NCI-H1092 treated with DMSO at 0.1 percent for 48 hours (cell line): ENCODE measurements around the gene NAGLU.

Source experiments
- DNase-seq: peaks from one replicate; lab custom pipeline; 2025; lab: John Stamatoyannopoulos, UW

The NAGLU gene

DNA sequence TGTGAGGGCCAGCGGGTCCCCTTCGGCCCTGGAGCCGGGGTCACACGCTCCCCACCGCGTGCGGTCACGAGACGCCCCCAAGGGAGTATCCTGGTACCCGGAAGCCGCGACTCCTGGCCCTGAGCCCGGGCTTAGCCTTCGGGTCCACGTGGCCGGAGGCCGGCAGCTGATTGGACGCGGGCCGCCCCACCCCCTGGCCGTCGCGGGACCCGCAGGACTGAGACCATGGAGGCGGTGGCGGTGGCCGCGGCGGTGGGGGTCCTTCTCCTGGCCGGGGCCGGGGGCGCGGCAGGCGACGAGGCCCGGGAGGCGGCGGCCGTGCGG is at the start of gene NAGLU:
TSS of gene NAGLU (plus strand) at position 194 of the 324 bp plus-strand sequence. CDS start at position 226, 32 bp downstream.
- DNase-seq, result peak; percentile 79

DNA sequence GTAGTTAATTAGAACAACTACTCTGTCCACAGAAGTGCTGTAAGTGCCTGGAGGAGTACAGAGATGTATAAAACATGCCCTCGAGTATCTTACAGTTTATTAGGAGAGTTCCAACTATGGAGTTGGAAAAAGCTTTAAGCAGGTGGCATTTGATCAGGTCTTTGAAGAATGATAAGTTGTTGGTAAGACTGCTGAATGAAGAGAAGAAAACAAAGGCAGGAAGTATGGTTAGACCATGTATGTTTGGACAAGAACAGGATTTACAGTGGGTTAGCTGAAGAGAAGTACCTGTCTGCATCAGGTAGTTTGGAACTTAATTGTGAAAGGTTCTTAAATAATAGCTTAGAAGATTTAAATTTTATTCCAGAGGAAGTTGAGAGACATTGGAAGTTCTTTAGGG is 48.0 kb upstream of the NAGLU start:
- no peak for DNase-seq

DNA sequence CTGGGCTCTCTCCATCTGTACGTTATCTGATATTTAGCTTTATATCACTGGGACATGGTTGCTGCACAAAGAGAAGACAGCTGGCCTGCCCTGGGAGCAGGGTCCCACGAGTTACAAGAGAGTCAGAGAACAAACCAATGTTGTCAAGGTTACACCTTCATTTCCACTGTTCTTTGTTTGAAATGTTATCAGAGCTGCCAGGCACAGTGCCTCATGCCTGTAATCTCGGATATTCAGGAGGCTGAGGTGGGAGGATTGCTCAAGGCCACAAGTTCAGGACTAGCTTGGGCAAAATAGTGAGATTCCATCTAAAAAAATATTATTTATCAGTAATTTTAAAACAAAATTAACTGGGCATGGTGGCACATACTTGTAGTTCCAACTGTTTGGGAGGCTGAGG is 42.7 kb upstream of the NAGLU start:
- no peak for DNase-seq

DNA sequence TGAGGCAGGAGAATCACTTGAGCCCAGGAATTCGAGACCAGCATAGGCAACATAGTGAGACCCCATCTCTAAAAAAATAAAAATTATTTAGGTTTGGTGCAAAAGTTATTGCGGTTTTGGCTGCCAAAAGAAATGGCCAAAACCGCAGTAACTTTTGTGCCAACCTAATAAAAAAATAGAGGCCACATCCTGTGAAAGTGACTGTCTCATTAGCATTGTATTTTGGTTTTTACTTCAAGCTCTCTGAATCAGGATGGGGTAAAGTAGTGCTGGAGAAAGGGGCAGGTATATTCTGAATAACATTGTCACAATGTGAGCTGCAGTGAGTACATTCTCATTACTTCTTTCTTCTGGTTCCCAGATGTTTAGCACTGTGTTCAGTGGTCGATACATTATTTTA is 41.4 kb upstream of the NAGLU start:
- DNase-seq, result no peak

DNA sequence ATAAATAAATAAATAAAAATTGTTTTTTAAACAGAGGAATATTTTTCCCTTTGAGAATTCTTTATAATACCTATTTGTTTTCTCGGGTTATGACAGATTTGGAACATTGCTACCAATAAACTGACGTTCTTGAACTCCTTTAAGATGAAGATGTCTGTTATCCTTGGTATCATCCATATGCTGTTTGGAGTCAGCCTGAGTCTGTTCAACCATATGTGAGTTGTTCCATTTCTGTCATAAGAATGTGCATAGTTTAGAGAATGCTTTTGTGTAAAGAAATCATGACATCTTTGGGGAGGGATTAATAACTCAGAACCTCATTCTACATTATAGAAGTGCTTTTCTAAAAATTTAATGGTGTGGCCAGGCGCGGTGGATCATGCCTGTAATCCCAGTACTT is 37.2 kb upstream of the NAGLU start:
- no peak for DNase-seq

DNA sequence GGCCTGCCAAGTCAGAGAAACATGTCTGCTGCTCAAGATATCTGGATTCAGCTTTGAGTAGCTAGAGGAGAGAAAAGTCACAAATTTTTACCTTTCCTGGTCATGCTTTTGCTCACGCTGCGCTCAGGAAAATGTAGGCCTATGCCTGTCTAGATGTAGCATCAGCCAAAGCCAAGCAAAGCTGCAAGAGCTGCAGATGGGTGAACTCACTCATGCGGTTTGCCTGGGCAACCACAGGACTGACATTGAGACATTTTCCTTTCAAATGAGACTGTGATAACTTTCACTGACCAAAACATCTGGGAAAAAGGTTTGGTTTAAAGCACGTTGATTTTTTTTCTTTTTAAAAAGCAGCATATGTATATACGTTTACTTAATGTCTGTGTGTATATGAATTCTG is 34.0 kb upstream of the NAGLU start:
- no peak for DNase-seq

DNA sequence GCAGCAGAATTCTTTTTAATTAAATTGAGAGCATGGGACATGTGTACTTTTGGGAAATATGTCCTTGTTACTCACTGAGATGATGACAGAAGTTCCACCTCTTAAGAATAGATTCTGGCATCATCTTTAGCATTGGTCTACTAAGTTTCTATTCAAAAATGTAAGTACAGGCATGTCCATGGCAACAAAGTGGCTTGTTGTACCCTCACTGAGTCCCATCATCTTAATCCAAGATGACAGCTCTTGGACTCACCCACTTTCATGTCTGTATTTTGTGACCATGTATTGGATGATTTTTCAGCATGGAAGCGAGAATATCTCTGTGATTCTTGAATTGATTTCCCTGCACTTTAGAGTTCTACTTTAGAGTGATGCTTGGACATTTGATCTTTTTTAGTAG is 33.1 kb upstream of the NAGLU start:
- no peak for DNase-seq

DNA sequence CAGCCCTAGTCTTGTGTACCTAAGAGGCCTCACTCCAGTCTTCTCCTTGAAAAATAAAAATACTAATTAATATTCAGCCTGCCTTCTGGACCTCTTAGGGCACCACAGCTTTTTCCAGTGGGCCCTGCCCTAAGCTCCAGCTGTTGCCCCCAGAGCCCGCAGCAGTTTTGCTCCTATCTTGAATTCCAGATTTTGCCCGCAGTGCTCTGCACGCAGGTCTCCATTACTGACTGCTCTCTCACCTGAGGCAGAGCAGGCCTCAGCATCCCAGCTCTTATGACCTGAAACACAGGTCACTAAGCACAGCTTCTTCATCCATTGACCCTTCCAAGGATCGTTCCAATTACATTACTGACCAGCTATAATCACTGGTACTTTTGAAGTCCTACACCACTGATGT is 28.4 kb upstream of the NAGLU start:
- no peak for DNase-seq

DNA sequence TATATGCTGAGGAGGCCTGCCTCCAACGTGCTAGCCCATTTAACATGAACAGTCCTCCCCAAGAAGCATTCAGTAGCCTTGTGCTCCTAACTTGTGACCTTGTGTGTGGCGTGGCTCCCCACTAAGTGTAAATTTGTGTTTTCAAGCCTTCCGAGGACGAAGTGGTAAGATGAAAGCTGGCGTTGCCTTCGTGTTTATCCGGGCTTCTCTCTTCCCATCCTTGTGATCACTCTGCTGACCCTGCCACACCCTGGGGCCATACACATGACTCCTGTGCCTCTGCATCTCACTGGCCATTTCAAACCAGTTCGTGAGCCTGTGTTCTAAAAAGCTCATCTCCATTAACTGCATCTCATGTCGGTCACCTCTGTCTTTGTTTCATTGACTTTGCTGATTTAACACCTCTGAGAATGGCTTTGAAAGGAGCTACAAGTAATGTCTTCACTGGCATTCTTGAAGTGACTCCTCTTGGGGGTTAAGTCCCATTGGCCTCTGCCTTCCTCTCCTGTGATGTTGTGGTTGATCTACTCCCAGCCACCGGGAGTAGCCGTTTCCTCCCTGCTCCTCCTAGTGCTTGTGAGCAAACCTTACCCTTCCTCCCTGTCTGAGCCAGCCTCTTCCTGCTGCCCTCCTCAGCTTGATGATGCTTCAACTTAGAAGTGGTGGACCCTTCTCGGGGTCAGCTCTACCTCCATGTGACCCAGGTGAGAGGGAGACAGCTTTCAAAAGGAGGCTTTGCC is 27.4 kb upstream of the NAGLU start:
- DNase-seq, result no peak

DNA sequence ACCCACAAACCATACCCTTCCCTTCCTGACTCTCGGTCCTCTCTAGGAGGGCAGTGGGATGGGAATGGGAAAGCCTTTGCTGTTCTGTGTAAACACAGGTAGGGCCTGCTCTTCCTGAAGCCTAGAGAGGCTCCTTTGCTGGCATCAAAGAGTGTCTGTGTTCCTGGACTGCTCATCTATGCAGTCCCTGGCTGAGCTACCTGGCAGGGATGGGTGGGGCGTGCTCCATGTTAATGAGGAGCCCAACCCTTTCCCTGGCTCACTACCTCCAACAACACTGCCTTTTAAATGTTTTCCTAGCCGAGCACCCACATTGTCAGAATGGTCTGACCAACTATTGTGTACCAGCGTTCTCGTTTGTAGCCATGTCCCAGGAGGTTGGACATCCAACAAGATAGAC is 26.6 kb upstream of the NAGLU start:
- no peak for DNase-seq

DNA sequence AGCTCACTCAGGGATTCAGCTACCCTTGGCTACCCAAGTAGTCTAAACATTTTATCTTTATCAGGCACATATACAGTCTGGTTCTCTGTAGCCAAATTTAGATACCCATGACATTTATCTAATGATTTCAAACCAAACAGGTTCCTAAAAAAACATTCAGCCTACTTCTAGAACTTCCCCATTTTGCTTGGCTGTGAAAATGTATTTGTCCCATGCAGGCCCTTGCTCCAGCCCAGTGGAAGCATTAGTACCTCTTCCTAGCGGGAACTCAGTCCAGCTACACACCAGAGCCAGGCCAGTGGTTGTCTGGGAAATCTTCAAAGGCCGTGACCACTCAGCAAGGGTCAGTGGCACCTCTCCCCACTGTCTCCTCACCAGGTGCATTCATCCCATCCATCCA is 26.2 kb upstream of the NAGLU start:
- DNase-seq, result no peak

DNA sequence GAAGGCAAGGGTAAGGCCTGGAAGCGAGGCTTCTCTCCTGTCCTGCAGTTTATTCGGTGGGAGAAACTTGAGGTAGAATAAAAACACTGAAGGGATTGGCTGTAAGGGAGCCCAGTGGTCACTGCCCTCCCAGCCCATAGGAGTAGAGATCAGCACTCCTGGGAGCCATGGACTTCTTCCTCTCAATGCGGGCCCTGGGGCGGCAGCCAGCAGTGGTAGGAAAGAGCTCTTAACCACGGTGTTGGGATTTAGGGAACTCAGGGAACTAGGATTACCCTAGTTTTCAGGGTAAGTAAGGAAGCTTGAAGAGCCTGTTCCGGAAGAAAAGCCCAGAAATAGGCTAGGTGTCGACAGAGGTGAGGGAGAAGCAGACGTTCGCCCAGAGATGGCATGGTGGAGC is 23.8 kb upstream of the NAGLU start:
- no peak for DNase-seq

DNA sequence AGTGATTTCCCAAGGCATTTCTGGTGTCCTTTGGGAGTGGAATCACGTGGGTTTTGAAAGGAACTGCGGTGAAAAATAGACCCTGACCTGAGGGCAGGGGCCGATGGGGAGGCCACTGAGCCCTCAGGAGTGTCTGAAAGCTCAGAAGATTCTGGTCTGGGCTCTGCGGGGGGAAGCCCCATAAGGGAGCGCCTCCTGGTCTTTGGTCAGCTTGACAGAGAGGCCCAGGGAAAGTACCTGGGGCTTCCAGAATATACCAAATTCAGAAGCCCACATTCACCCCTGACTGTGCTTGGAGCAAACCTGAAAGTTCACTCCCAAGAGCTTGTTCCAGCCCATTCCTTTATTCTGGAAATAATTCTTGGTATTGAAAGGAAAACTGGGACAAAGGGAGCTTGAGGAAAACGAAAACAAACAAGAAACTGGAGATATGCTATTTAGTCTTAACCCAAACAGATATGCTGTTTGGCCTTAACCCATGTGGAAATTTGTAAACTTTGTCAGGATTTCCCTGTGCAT is 23.2 kb upstream of the NAGLU start:
- DNase-seq, result no peak

DNA sequence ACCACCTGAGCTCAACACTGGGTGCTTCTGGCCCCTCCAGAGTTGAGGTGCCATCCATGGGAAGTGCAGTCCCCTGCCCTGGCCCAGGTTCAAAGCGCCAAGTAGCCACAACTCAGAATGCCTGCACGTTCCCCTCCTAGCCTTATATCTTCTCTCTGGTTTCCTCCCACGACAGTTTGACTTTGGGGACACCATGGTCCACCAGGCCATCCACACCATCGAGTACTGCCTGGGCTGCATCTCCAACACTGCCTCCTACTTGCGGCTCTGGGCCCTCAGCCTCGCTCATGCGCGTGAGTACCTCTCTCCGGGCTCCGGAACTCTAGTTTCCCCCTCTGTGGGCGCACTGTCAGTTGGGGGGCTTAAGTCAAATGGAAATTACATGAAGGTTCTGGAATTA is 22.4 kb upstream of the NAGLU start:
- DNase-seq, result no peak

DNA sequence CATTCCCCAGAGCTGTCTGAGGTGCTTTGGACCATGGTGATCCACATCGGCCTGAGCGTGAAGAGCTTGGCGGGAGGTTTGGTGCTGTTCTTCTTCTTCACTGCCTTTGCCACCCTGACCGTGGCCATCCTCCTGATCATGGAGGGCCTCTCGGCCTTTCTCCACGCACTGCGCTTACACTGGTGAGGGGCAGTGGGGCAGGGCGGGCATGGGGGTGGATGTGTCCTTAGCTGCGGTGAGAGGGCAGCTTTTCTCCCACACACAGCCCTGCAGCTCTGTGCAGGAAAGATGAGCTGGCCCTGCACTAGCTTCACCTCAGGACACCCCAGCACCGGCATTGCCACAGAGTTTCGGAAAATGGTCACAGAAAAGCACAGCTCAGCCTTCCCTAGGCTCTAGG is 21.8 kb upstream of the NAGLU start:
- DNase-seq, result no peak

DNA sequence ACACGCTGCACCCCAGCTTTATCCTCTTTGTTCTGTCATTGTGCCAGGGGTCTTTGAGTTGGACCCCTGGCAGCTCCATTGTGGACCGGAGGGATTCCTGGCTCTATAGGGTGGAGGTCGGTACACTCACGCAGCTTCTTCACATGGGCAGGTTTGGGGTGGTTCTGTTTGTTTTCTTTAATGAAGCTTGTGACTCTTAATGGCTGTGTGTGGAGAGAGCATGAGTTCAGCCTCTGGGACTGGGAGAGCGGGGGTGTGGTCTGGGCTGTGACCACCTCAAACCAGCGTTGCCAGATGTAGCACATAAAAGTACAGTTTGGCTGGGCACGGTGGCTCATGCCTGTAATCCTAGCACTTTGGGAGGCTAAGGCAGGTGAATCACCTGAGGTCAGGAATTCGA is 21.2 kb upstream of the NAGLU start:
- no peak for DNase-seq

DNA sequence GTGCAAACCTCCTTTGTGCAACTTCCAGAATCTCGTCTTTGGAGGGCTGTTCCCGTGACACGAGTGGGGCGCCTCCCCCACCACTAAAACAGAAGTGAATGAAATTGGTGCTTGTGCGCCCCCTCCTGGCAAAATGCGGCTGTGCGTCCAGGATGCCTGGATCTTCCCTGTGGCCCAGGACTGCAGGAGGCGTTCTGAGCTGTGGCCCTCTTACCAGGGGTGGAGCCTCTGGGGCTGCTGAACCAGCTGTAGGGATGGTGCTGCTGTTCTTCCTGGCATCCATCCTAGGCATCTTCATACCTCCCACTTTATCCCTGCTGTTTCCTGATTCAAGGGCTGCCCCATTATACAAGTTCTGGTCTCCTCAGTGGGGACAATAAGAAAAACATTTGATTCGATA is 18.5 kb upstream of the NAGLU start:
- DNase-seq, result peak; percentile 11

DNA sequence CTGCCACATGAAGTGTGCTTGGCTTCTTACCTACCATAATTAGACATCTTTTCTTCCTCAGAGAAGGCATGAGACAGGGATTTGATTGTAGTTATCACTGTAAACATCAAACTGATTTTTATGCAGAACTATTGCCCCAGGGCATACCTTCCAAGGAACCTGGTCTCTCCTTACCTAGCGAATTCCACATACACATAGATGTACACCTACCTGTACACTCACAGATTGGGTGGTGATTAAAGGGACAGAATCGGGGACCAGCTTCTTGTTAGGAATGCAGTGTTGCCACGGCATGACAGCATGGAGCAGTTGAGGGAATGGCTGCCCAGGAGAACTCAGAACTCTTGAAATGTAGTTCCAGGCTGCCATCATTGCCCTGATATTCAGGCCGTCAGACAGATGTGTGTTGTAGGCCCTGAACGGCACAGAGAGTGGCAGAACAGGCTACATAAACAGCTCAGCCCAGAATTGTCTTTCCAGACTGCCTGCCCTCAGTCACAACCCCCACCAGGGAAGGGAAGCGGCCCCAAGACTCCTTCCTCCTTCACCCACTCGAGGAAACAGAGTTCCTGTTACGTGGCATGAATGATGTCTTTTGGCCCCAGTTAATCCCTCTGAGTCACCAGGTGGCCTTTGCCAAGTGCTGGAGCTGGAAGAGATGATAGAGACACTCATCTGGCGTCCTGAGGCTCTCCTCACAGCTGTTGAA is 17.8 kb upstream of the NAGLU start:
- DNase-seq, result no peak

DNA sequence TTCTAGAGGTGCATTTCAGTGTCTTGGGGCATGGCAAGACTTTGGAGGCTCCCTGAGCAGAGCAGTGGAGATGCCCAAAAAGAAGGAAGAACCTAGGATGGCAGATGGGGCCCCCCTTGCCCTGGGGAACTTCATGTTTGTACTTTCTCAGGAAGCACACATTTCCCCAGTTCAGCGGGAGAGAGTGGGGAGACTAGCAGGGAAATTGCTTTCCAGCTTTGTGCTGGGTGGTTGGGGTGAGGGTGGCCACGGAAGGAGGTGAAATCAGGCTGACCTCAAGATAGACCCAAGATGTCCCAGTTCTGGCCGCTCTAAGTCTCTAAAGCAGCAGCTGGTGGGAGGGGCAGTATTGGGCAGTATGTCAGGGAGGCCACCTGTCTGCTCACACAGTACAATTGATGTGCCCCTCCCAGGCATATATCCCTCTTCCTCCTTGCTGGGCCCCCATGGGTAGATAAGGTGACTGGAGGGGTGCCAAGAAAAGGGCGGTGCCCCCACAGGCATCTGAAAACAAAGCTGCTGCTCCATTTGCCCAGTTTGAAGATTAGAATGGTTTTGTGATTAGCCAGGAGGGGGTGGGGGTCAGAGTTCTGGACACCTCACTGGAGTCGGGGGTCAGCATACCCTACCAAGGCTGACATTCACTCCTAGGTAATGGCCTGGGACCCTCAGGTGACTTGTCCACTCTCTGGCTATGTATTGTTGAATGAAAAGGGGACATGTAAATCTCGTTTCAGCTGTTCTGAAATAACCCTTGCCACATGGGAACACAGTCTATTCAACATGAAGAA is 17.1 kb upstream of the NAGLU start:
- no peak for DNase-seq

DNA sequence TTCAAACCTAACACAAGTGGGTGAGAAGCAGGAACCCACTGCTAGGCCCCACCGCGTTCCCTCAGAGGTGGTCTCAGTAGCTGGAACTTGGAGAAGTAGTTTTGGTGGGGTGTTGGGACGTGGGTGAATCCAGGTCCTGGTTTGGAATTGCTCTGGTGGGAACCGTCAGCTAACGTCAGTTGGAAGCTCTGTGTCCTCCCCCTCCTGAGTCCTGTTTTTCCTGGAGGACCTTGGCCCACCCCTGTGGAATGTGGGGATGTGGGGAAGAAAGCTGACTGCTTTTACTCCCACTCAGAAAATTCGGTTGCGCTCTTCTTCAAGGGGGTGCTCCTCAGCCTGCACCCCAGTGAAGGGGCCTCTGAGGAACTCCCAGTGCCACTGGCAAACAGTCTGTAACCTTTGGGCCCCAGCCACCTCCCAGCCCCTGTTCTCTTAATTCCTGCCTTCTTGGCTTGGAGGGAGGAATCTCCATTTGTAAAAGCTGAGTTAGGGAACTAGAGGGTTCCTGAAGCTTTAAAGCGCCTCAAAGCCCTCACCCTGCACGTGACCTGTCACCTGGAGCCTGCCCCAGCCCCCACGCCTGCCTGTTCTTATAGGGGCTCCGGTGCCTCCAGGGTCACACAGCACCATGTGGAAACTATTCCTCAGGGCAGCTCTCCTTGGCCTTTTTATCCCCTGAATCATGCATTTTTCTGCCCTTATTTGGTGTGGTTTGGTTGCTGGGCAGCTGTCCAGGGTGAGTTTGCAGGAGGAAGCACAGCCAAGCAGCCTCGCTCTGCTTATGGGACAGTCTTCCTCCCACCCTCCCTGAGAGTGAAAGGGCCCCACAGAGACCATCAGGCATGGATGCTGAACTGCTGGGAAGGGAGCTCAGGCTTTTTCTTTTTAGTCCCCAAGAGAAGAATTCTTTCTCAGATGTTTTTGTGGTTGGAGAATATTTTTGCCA is 16.2 kb upstream of the NAGLU start:
- no peak for DNase-seq

DNA sequence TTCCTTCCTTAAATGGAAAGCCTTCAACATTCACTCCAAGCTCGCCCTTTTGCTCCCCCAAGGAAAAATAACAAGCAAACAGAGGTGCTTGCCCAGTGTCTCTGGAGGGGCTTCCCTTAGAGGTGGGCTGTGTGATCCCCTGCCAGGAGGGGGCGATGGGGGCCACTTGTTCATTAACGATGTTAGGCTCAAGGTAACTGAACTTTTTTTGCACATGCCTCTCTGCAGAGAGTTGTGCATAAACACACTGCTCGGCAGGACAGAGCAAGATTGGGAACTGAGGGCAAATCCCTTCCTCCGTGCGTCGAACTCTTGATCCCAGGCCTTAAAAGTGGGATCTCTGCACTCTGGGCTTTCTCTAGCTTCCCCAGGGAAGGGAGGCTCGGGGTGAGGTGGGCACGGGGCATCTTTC is 15.5 kb upstream of the NAGLU start:
- no peak for DNase-seq

DNA sequence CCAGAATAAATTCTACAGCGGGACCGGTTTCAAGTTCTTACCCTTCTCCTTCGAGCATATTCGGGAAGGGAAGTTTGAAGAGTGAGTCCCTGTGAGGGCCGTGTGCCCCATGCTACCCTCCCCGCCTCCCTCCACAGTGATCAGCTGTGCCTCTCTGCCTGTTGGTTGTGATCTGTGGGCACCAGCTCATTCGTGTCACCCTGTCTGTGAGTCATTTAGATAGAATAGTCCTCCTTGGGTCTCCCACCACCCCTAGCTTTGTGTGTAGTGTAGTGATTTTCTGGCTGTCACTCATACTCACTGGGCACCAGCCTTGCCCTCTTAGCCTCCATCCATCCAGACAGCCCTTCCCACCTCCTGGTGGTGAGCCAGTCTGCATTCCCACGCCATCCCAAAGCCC is 15.0 kb upstream of the NAGLU start:
- no peak for DNase-seq
